Ureter (tissue), 1 donor: ENCODE measurements around the gene PACS2. TPM values are rescaled to one million over a fixed set of nuclear protein-coding genes. Genes with fewer than 3 reads are reported as not detected.
"Not testable (repeated sequence)": the region's sequence is repeated elsewhere in the genome, so short reads cannot be mapped to it uniquely, and the experiment has no call there.

Experiments used
- DNase-seq: peaks from one replicate; pipeline ENCODE4 v3.0.0-alpha.2; 2020; ENCODE audit warnings: low spot score
- total RNA-seq: library from RNA; stranded (reverse); gene quantifications from one replicate; pipeline ENCODE4 v1.2.4, GENCODE V29; 2023
- donor health status: DM: yes; HTN: yes; CAD: no.

PACS2 gene
- total RNA-seq, 1 donor from 2014 or later: 101 TPM

GRCh38 chr14:105330491-105330895 lies 15.9 kb downstream of the PACS2 start:
- DNase-seq: no peak

- DNase-seq: no peak
Observed at GRCh38 chr14:105331575-105332349, 17.2 kb downstream of the PACS2 start.

GRCh38 chr14:105332350-105332874 lies 17.9 kb downstream of the PACS2 start:
- DNase-seq: no peak

- DNase-seq: no peak
Observed at GRCh38 chr14:105333020-105333490, 18.5 kb downstream of the PACS2 start.

- no peak for DNase-seq
Observed at GRCh38 chr14:105333613-105334364, 19.2 kb downstream of the PACS2 start.

GRCh38 chr14:105334383-105335230 lies 20.1 kb downstream of the PACS2 start:
- DNase-seq: no peak

GRCh38 chr14:105335231-105335542 lies 20.6 kb downstream of the PACS2 start:
- not testable (repeated sequence) for DNase-seq

- DNase-seq: no peak
Observed at GRCh38 chr14:105335735-105336476, 21.4 kb downstream of the PACS2 start.

GRCh38 chr14:105336477-105337287 lies 22.1 kb downstream of the PACS2 start:
- DNase-seq: no peak

- no peak for DNase-seq
Observed at GRCh38 chr14:105337433-105337832, 22.9 kb downstream of the PACS2 start.

GRCh38 chr14:105337966-105338741 lies 23.6 kb downstream of the PACS2 start:
- DNase-seq: no peak

- DNase-seq: no peak
Observed at GRCh38 chr14:105340821-105341733, 26.5 kb downstream of the PACS2 start.

- DNase-seq: no peak
Observed at GRCh38 chr14:105343194-105343593, 28.6 kb downstream of the PACS2 start.

GRCh38 chr14:105346200-105346533 lies 31.6 kb downstream of the PACS2 start:
- no peak for DNase-seq

GRCh38 chr14:105346876-105347586 lies 32.5 kb downstream of the PACS2 start:
- DNase-seq: no peak

GRCh38 chr14:105347587-105347968 lies 33.0 kb downstream of the PACS2 start:
- DNase-seq: no peak

GRCh38 chr14:105348169-105348944 lies 33.8 kb downstream of the PACS2 start:
- no peak for DNase-seq
